Smooth muscle cell (in vitro differentiated cells): ENCODE measurements around the gene ELL2. TPM values are rescaled to one million over a fixed set of nuclear protein-coding genes. Genes with fewer than 3 reads are reported as not detected.
A peak's percentile ranks its signal among the peaks of the same experiment; 100 is the strongest.

Experiments used
- DNase-seq: peaks from one replicate; lab custom pipeline; 2025; ENCODE audit not compliant: unreplicated experiment; lab: John Stamatoyannopoulos, UW
- H2AFZ ChIP-seq: fragments of 200-600 bp; sonication (generic); 2 replicates; pipeline ENCODE4 v1.6.0; 2016; ENCODE audit warnings: antibody characterized with exemption, low read depth, mild to moderate bottlenecking
- H3F3A ChIP-seq: fragments of 200-600 bp; sonication (generic); 2 replicates; pipeline ENCODE4 v1.6.0; 2017; ENCODE audit warnings: antibody characterized with exemption, low read depth
- H3K27ac ChIP-seq: fragments of 200-600 bp; sonication (generic); 2 replicates; pipeline ENCODE4 v1.5.1; 2016; ENCODE audit warnings: low read depth, mild to moderate bottlenecking
- H3K27me3 ChIP-seq: fragments of 200-600 bp; sonication (generic); 2 replicates; pipeline ENCODE4 v1.6.1; 2016; ENCODE audit warnings: low read depth, mild to moderate bottlenecking
- H3K36me3 ChIP-seq: fragments of 200-600 bp; sonication (generic); 2 replicates; pipeline ENCODE4 v1.5.1; 2016; ENCODE audit warnings: low read depth
- H3K4me1 ChIP-seq: fragments of 200-600 bp; sonication (generic); 2 replicates; pipeline ENCODE4 v1.5.1; 2016; ENCODE audit warnings: low read depth
- H3K4me2 ChIP-seq: fragments of 200-600 bp; sonication (generic); 2 replicates; pipeline ENCODE4 v1.6.0; 2016; ENCODE audit warnings: mild to moderate bottlenecking
- H3K4me3 ChIP-seq: fragments of 200-600 bp; sonication (generic); 2 replicates; pipeline ENCODE4 v1.5.1; 2016; ENCODE audit warnings: mild to moderate bottlenecking
- H3K79me2 ChIP-seq: fragments of 200-600 bp; sonication (generic); 2 replicates; pipeline ENCODE4 v1.6.0; 2016; ENCODE audit warnings: low read depth, mild to moderate bottlenecking
- H3K9ac ChIP-seq: fragments of 200-600 bp; sonication (generic); 2 replicates; pipeline ENCODE4 v1.6.0; 2016; ENCODE audit warnings: low read depth
- H3K9me3 ChIP-seq: fragments of 200-600 bp; sonication (generic); replicated peaks from 2 replicates; pipeline ENCODE4 v1.5.1; 2016; ENCODE audit warnings: low read depth
- H4K20me1 ChIP-seq: fragments of 200-600 bp; sonication (generic); 2 replicates; pipeline ENCODE4 v1.6.0; 2016; ENCODE audit warnings: low read depth
- CTCF ChIP-seq: fragments of 200-600 bp; sonication (generic); IDR thresholded peaks from 2 replicates; pipeline ENCODE4 v1.5.1; 2017; ENCODE audit warnings: borderline replicate concordance, mild to moderate bottlenecking, antibody characterized with exemption; ENCODE audit not compliant: insufficient read depth, poor library complexity, severe bottlenecking
- WGBS: methylation state at CpG from one replicate; pipeline ENCODE4 v1.1.7; 2016; ENCODE audit warnings: low lambda C conversion rate; 5-methylcytosine and 5-hydroxymethylcytosine counted together
- polyA plus RNA-seq: library from polyadenylated mRNA; unstranded; fragments of >200 nt; fragmentation: Nextera tagmentation; extraction: Ambion mirVana; gene quantifications from 2 replicates; pipeline ENCODE4 v1.2.1, GENCODE V29; 2016
- total RNA-seq: library from RNA; depleted of rRNA; stranded (reverse); fragments of >200 nt; gene quantifications from 2 replicates; pipeline ENCODE4 v1.2.3, GENCODE V29; 2014

ELL2 gene
- total and polyA plus RNA-seq, 2 experiments from 2014 or later: 14.4 to 49.9 TPM

GRCh38 chr5:95858023-95858461 is 103.6 kb downstream of the ELL2 start:
- Histone ChIP-seq H3K36me3 (no peaks in the 10 kb centered on the region), H3K4me2 (peak overlapping the region; percentile 79), H3K4me1 (peaks cover 38% of the 10 kb centered on the region), H3K9ac (peak overlapping the region; percentile 23), H3K27ac (peak overlapping the region; percentile 98), H3K27me3 (no peaks in the 10 kb centered on the region), H3F3A (peaks cover 20% of the 10 kb centered on the region), H3K4me3 (no peak overlapping the region), H2AFZ (no peak overlapping the region), H3K79me2 (no peaks in the 10 kb centered on the region), H3K9me3 (no peaks in the 10 kb centered on the region), H4K20me1 (no peaks in the 10 kb centered on the region)
- TF ChIP-seq CTCF: no peak
- WGBS: 53% methylated on average over 8 of the region's 8 CpGs
- DNase-seq: no peak

GRCh38 chr5:95857185-95857945 is 104.3 kb downstream of the ELL2 start:
- no peaks in the 10 kb centered on the region for H3K27me3 ChIP-seq
- H2AFZ ChIP-seq: no peak overlapping the region
- no peaks in the 10 kb centered on the region for H4K20me1 ChIP-seq
- H3K79me2 ChIP-seq: no peaks in the 10 kb centered on the region
- H3K27ac ChIP-seq: peak overlapping the region; percentile 98
- H3F3A ChIP-seq: peaks cover 20% of the 10 kb centered on the region
- DNase-seq: no peak
- TF ChIP-seq CTCF: no peak
- peaks cover 35% of the 10 kb centered on the region for H3K4me1 ChIP-seq
- H3K4me2 ChIP-seq: no peak overlapping the region
- H3K9me3 ChIP-seq: no peaks in the 10 kb centered on the region
- WGBS: 61% methylated on average over 12 of the region's 12 CpGs
- no peak overlapping the region for H3K4me3 ChIP-seq
- H3K36me3 ChIP-seq: no peaks in the 10 kb centered on the region
- peak overlapping the region; percentile 23 for H3K9ac ChIP-seq

GRCh38 chr5:95856501-95856981 is 105.1 kb downstream of the ELL2 start:
- 91% methylated on average over 7 of the region's 7 CpGs for WGBS
- Histone ChIP-seq H3K4me2 (no peak overlapping the region), H3K9ac (no peak overlapping the region), H3K79me2 (no peaks in the 10 kb centered on the region), H3K36me3 (no peaks in the 10 kb centered on the region), H4K20me1 (no peaks in the 10 kb centered on the region), H2AFZ (no peak overlapping the region), H3K4me3 (no peak overlapping the region), H3K27me3 (no peaks in the 10 kb centered on the region), H3F3A (peaks cover 20% of the 10 kb centered on the region), H3K4me1 (peaks cover 32% of the 10 kb centered on the region), H3K27ac (no peak overlapping the region), H3K9me3 (no peaks in the 10 kb centered on the region)
- DNase-seq: no peak
- TF ChIP-seq CTCF: no peak
